H1 (cell line): Measurements from ENCODE around the gene OLR1. TPM values are rescaled to one million over a fixed set of nuclear protein-coding genes. Genes with fewer than 3 reads are reported as not detected.

Source experiments
- POLR2A ChIP-seq, 2 experiments: IDR thresholded peaks; 1 replicate in 1 of 2; 2 replicates in 1 of 2; pipeline ENCODE4 v1.6.1; 2011; ENCODE audit warnings: low read depth in 2 of 2, low read length in 2 of 2, mild to moderate bottlenecking in 2 of 2; ENCODE audit errors: control extremely low read depth in 1 of 2
- polyA plus RNA-seq, 7 experiments: library from polyadenylated mRNA; depleted of rRNA in 3 of 7; stranded (reverse) in 5 of 7; unstranded in 2 of 7; fragments of >200 nt in 5 of 7; fragments of 200-250 nt in 2 of 7; gene quantifications; 1 replicate in 5 of 7; 2 replicates in 1 of 7; 4 replicates in 1 of 7; pipeline versions ENCODE4 v1.2.1 to v1.2.3, GENCODE V29; 2011 to 2013; ENCODE audit warnings: missing spikeins in 2 of 7, mixed read lengths in 2 of 7
- total RNA-seq: library from RNA; stranded (reverse); fragmentation: NEBNext Ultra II Directional; extraction: Animal tissue kit (Norgen Biotek cat#: 25700); gene quantifications from 2 replicates; pipeline ENCODE4 v1.2.1, GENCODE V29; 2021
- TF ChIP-seq, protein P1 (sequence below): IDR thresholded peaks from 2 replicates; pipeline ENCODE4 v1.6.1; 2012; ENCODE audit warnings: low read length, inconsistent platforms

The OLR1 gene
- total and polyA plus RNA-seq, 2 of the 8 experiments (the other 6 are each of a cell fraction or from before 2014, with no cell fraction given), result not detected

DNA sequence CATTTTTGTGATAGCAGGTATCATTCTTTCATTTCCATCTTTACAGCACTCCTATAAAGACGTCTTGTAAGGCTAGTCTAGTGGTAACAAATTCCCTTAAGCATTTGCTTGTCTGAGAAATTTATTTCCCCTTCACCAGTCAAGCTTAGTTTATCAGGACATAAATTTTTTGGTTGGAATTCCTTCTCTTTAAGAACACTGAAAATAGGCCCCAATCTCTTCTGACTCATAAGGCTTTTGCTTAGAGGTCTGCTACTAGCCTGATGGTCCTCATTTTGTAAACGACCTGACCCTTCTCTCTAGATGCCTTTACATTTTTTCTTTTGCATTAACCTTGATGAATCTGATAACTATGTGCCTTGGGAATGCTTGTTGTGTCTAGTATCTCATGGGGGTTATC lies 20.3 kb downstream of the OLR1 start (continued):
- TF ChIP-seq, protein P1, sequence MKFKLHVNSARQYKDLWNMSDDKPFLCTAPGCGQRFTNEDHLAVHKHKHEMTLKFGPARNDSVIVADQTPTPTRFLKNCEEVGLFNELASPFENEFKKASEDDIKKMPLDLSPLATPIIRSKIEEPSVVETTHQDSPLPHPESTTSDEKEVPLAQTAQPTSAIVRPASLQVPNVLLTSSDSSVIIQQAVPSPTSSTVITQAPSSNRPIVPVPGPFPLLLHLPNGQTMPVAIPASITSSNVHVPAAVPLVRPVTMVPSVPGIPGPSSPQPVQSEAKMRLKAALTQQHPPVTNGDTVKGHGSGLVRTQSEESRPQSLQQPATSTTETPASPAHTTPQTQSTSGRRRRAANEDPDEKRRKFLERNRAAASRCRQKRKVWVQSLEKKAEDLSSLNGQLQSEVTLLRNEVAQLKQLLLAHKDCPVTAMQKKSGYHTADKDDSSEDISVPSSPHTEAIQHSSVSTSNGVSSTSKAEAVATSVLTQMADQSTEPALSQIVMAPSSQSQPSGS, result no peak
- TF ChIP-seq POLR2A (IDR thresholded peaks at IDR 0.05; ENCODE audit: control extremely low read depth in 1 of 2, low read depth in 2 of 2, low read length in 2 of 2), result no peak
